Activated B cell treated with CpG ODN at 0.5 μM for 24 hours (primary cell): Measurements from ENCODE around the gene MSMO1. TPM values are rescaled to one million over a fixed set of nuclear protein-coding genes. Genes with fewer than 3 reads are reported as not detected.

Source experiments
- ATAC-seq: fragments of 200-7000 bp; cut with Tn5 transposase; one replicate; pipeline ENCODE4 v1.10.0; 2021; ENCODE audit warnings: low read depth, mild to moderate bottlenecking, moderate library complexity
- CTCF ChIA-PET: fragments of 350-600 bp; sonication (Branson Sonifier 250); formaldehyde crosslinking; loops from one replicate; lab custom pipeline; 2021; ENCODE audit warnings: antibody characterized with exemption; lab: Charles Lee
- POLR2A ChIA-PET: fragments of 350-600 bp; sonication (Branson Sonifier 250); formaldehyde crosslinking; loops from one replicate; lab custom pipeline; 2021; ENCODE audit warnings: antibody characterized with exemption; lab: Charles Lee
- DNase-seq: peaks from one replicate; pipeline ENCODE4 v3.0.0; 2022
- H3K27ac Mint-ChIP-seq: one replicate; pipeline ENCODE4 v1.8.0; 2020; ENCODE audit warnings: mixed read lengths
- H3K27me3 Mint-ChIP-seq: one replicate; pipeline ENCODE4 v1.8.0; 2021; ENCODE audit warnings: mixed read lengths
- H3K36me3 Mint-ChIP-seq: one replicate; pipeline ENCODE4 v1.8.0; 2021; ENCODE audit warnings: low read depth, mixed read lengths
- H3K4me1 Mint-ChIP-seq: one replicate; pipeline ENCODE4 v1.8.0; 2021; ENCODE audit warnings: mixed read lengths
- H3K4me3 Mint-ChIP-seq: one replicate; pipeline ENCODE4 v1.8.0; 2020; ENCODE audit warnings: mild to moderate bottlenecking, mixed read lengths
- H3K9me3 Mint-ChIP-seq: one replicate; pipeline ENCODE4 v1.8.0; 2020; ENCODE audit warnings: mixed read lengths
- CTCF ChIP-seq: fragments of 200-600 bp; IDR thresholded peaks from one replicate; pipeline ENCODE4 v1.8.0; 2022; ENCODE audit warnings: antibody characterized with exemption, mild to moderate bottlenecking
- intact Hi-C: fragments of 100-400 bp; cut with micrococcal nuclease; formaldehyde crosslinking; loops from one replicate; pipeline ENCODE4 v1.15.1; 2024
- total RNA-seq: library from RNA; stranded (reverse); gene quantifications from 2 replicates; pipeline ENCODE4 v1.2.3, GENCODE V29; 2022

Gene MSMO1
- total RNA-seq, 1 donor from 2014 or later: 87.9 TPM

GRCh38 chr4:165297626-165298025 lies 29.8 kb upstream of the MSMO1 start:
- H3K4me1 Mint-ChIP-seq: peaks cover 39% of the 10 kb centered on the region
- ChIA-PET CTCF (no interaction called here), POLR2A (no interaction called here)
- intact Hi-C loops: loop anchor here (5.0 kb wide), 1 partner anchor 40 kb away; no protein-coding TSS in a partner anchor
- H3K4me3 Mint-ChIP-seq: no peak overlapping the region
- DNase-seq (no peak), ATAC-seq (no peak)
- H3K36me3 Mint-ChIP-seq: peaks cover 36% of the 10 kb centered on the region
- no peaks in the 10 kb centered on the region for H3K27me3 Mint-ChIP-seq
- H3K9me3 Mint-ChIP-seq: no peaks in the 10 kb centered on the region
- TF ChIP-seq CTCF: no peak
- no peak overlapping the region for H3K27ac Mint-ChIP-seq

GRCh38 chr4:165299399-165300060 lies 27.9 kb upstream of the MSMO1 start:
- POLR2A ChIA-PET: no interaction called here
- TF ChIP-seq CTCF: no peak
- Mint-ChIP-seq H3K9me3 (no peaks in the 10 kb centered on the region), H3K27me3 (no peaks in the 10 kb centered on the region), H3K4me3 (no peak overlapping the region), H3K4me1 (peaks cover 32% of the 10 kb centered on the region), H3K27ac (no peak overlapping the region), H3K36me3 (peaks cover 44% of the 10 kb centered on the region)
- ATAC-seq (no peak), DNase-seq (no peak)
- CTCF ChIA-PET: no interaction called here
- intact Hi-C loops: loop anchor here (5.0 kb wide), 1 partner anchor 42 kb away; no protein-coding TSS in a partner anchor

GRCh38 chr4:165301833-165302232 lies 25.6 kb upstream of the MSMO1 start:
- ATAC-seq: peak; percentile 49
- intact Hi-C loops: no loop called here
- CTCF ChIA-PET: no interaction called here

GRCh38 chr4:165302658-165303057 lies 24.8 kb upstream of the MSMO1 start:
- Mint-ChIP-seq H3K9me3 (no peaks in the 10 kb centered on the region), H3K27me3 (no peaks in the 10 kb centered on the region), H3K27ac (no peak overlapping the region), H3K4me1 (peaks cover 14% of the 10 kb centered on the region), H3K36me3 (peaks cover 47% of the 10 kb centered on the region), H3K4me3 (no peak overlapping the region)
- intact Hi-C loops: no loop called here
- ATAC-seq (no peak), DNase-seq (no peak)
- CTCF ChIA-PET: no interaction called here
- TF ChIP-seq CTCF: no peak
- POLR2A ChIA-PET: no interaction called here

More at GRCh38 chr4:165301833-165302232, 25.6 kb upstream of the MSMO1 start:
- H3K9me3 Mint-ChIP-seq: no peaks in the 10 kb centered on the region
- H3K4me3 Mint-ChIP-seq: peak overlapping the region; percentile 42
- no peaks in the 10 kb centered on the region for H3K27me3 Mint-ChIP-seq
- peaks cover 14% of the 10 kb centered on the region for H3K4me1 Mint-ChIP-seq
- no peak for TF ChIP-seq CTCF
- DNase-seq: no peak
- POLR2A ChIA-PET: no interaction called here
- peak overlapping the region; percentile 2 for H3K27ac Mint-ChIP-seq
- H3K36me3 Mint-ChIP-seq: peaks cover 47% of the 10 kb centered on the region

- intact Hi-C loops: no loop called here
- no peak overlapping the region for H3K27ac Mint-ChIP-seq
- no peak for DNase-seq
- no peak overlapping the region for H3K4me3 Mint-ChIP-seq
- H3K36me3 Mint-ChIP-seq: peaks cover 57% of the 10 kb centered on the region
- no peak for ATAC-seq
- ChIA-PET CTCF (no interaction called here), POLR2A (no interaction called here)
- no peaks in the 10 kb centered on the region for H3K4me1 Mint-ChIP-seq
- H3K9me3 Mint-ChIP-seq: no peaks in the 10 kb centered on the region
- no peak for TF ChIP-seq CTCF
- no peaks in the 10 kb centered on the region for H3K27me3 Mint-ChIP-seq
Measured at GRCh38 chr4:165308166-165308565, 19.3 kb upstream of the MSMO1 start.
